HCT116 (cell line): ENCODE data around the gene PROK2. TPM values are rescaled to one million over a fixed set of nuclear protein-coding genes. Genes with fewer than 3 reads are reported as not detected.

Experiments used
- ATAC-seq: fragments of 200-7000 bp; cut with Tn5 transposase; 2 replicates; pipeline ENCODE4 v1.9.1; 2020; ENCODE audit warnings: mild to moderate bottlenecking, moderate library complexity
- BruUV-seq: library from RNA; stranded (reverse); fragments of 400-500 nt; replicated peaks from 2 replicates; lab custom pipeline; 2021; lab: Mats Ljungman, UMichigan
- CTCF ChIA-PET: fragments of 300-600 bp; sonication (Branson Sonifier 250); formaldehyde crosslinking; loops from one replicate; lab custom pipeline; 2021; ENCODE audit warnings: antibody characterized with exemption; lab: Charles Lee
- POLR2A ChIA-PET: fragments of 300-600, 350-600 bp; sonication (Branson Sonifier 250); formaldehyde crosslinking; loops from one replicate; lab custom pipeline; 2021; ENCODE audit warnings: antibody characterized with exemption; lab: Charles Lee
- RAD21 ChIA-PET, 2 experiments: fragments of 300-600 bp; sonication (Branson Sonifier 250); formaldehyde crosslinking; loops; one replicate each; lab custom pipeline; 2023; ENCODE audit warnings: low total read pairs in 2 of 2; ENCODE audit not compliant: uncharacterized antibody in 2 of 2, unreplicated experiment in 2 of 2, low non-redundant PET in 1 of 2; lab: Charles Lee
- DNase-seq: peaks from one replicate; pipeline ENCODE4 v3.0.0-alpha.2; 2010; ENCODE audit warnings: low read depth, low spot score
- H2AFZ ChIP-seq: fragments of 200-600 bp; shearing (Covaris generic), sonication (generic); 2 replicates; pipeline ENCODE4 v1.6.1; 2017; ENCODE audit warnings: low read depth, mixed run types, mixed read lengths, antibody characterized with exemption, low read length; ENCODE audit not compliant: poor library complexity, severe bottlenecking
- H3K27ac ChIP-seq: 2 replicates; pipeline ENCODE4 v1.5.1; 2012; ENCODE audit warnings: low read depth, low read length
- H3K27me3 ChIP-seq: fragments of 200-600 bp; sonication (generic); 2 replicates; pipeline ENCODE4 v1.6.1; 2016; ENCODE audit warnings: mixed run types, low read length, mixed read lengths; ENCODE audit not compliant: insufficient read depth
- H3K36me3 ChIP-seq, 2 experiments: fragments of 200-500 bp in 1 of 2; fragments of 200-600 bp in 1 of 2; sonication (Bioruptor generic) in 1 of 2; sonication (generic) in 1 of 2; 2 replicates each; pipeline versions ENCODE4 v1.5.1 to v1.6.1; 2014 to 2016; ENCODE audit warnings: low read length in 2 of 2, inconsistent platforms in 1 of 2, mixed read lengths in 1 of 2, mixed run types in 1 of 2; ENCODE audit not compliant: insufficient read depth in 2 of 2, control insufficient read depth in 1 of 2
- H3K4me1 ChIP-seq, 2 experiments: fragments of 200-600 bp in 1 of 2; sonication (generic) in 1 of 2; 2 replicates each; pipeline versions ENCODE4 v1.5.1 to v1.6.1; 2012 to 2017; ENCODE audit warnings: low read length in 2 of 2, inconsistent platforms in 1 of 2, mild to moderate bottlenecking in 1 of 2, mixed read lengths in 1 of 2, mixed run types in 1 of 2, moderate library complexity in 1 of 2; ENCODE audit not compliant: insufficient read depth in 2 of 2, control insufficient read depth in 1 of 2
- H3K4me2 ChIP-seq: fragments of 200-600 bp; sonication (generic); 2 replicates; pipeline ENCODE4 v1.6.1; 2017; ENCODE audit warnings: mixed run types, low read length, mixed read lengths
- H3K4me3 ChIP-seq, 2 experiments: fragments of 200-600 bp in 1 of 2; sonication (generic) in 1 of 2; replicated peaks in 1 of 2; 2 replicates each; pipeline ENCODE4 v1.5.1; 2011 to 2016; ENCODE audit warnings: low read length in 2 of 2, control low read depth in 1 of 2, low read depth in 1 of 2, mild to moderate bottlenecking in 1 of 2, mixed read lengths in 1 of 2, mixed run types in 1 of 2
- H3K79me2 ChIP-seq: fragments of 200-600 bp; sonication (generic); 2 replicates; pipeline ENCODE4 v1.6.1; 2017; ENCODE audit warnings: mild to moderate bottlenecking, mixed run types, low read length, moderate library complexity, mixed read lengths; ENCODE audit not compliant: insufficient read depth
- H3K9ac ChIP-seq: fragments of 200-600 bp; sonication (generic); 2 replicates; pipeline ENCODE4 v1.6.1; 2016; ENCODE audit warnings: low read length, mixed read lengths
- H3K9me2 ChIP-seq: fragments of 200-600 bp; sonication (generic), shearing (Covaris generic); 2 replicates; pipeline ENCODE4 v1.6.1; 2017; ENCODE audit warnings: mixed run types, mild to moderate bottlenecking, moderate library complexity; ENCODE audit not compliant: insufficient read depth
- H3K9me3 ChIP-seq, 2 experiments: fragments of 200-500 bp in 1 of 2; fragments of 200-600 bp in 1 of 2; sonication (Bioruptor generic) in 1 of 2; sonication (generic) in 1 of 2; 2 replicates each; pipeline ENCODE4 v1.6.1; 2014 to 2017; ENCODE audit warnings: low read length in 2 of 2, mixed read lengths in 2 of 2, inconsistent platforms in 1 of 2, low read depth in 1 of 2, mild to moderate bottlenecking in 1 of 2, mixed run types in 1 of 2, moderate library complexity in 1 of 2; ENCODE audit not compliant: control insufficient read depth in 1 of 2, insufficient read depth in 1 of 2
- H4K20me1 ChIP-seq: fragments of 200-600 bp; sonication (generic), shearing (Covaris generic); 2 replicates; pipeline ENCODE4 v1.6.1; 2017; ENCODE audit warnings: mixed run types, mild to moderate bottlenecking, moderate library complexity; ENCODE audit not compliant: insufficient read depth
- ELF1 ChIP-seq: IDR thresholded peaks from 2 replicates; pipeline ENCODE4 v1.6.1; 2012; ENCODE audit warnings: low read depth, borderline replicate concordance
- TCF7L2 ChIP-seq: IDR thresholded peaks from 2 replicates; pipeline ENCODE4 v1.7.0; 2011; ENCODE audit warnings: borderline replicate concordance, inconsistent platforms; ENCODE audit not compliant: insufficient read depth, insufficient read length; ENCODE audit errors: extremely low read depth
- ZFX ChIP-seq: fragments of 450-650 bp; IDR thresholded peaks from 2 replicates; pipeline ENCODE4 v1.6.1; 2017
- intact Hi-C: fragments of 100-400 bp; cut with micrococcal nuclease; formaldehyde crosslinking; loops from 2 replicates; pipeline ENCODE4 v1.10.0; 2022
- total RNA-seq: library from RNA; stranded (reverse); gene quantifications from one replicate; pipeline ENCODE4 v1.2.1, GENCODE V29; 2021; ENCODE audit not compliant: unreplicated experiment
- TF ChIP-seq, protein P1 (sequence below): IDR thresholded peaks from 2 replicates; pipeline ENCODE4 v1.6.1; 2012

Gene PROK2
- total RNA-seq, 1 experiment from 2014 or later, result not detected

DNA sequence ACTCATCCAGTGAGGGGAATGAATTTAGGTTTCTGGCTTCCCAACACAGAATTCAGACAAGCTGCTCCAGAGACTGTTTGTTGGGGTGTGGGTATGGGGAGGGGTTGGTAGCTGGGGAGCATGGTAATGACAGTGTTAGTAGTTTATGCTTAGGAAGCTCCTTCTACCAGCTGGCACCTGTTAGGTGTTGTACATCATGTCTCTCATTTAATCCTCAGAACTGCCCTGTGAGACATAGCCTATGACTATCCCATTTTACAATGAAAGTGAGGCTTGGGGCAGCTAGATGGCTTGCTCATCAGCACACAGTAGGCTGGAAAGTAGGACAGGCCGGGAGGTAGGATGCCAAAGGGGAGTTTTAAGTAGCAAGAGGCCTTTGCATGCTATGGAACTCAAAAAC is 62.3 kb downstream of the PROK2 start:
- H3K27me3 ChIP-seq, result peaks cover 19% of the 10 kb centered on the region
- CTCF ChIA-PET, result no interaction called here

More for the DNA sequence above, 62.3 kb downstream of the PROK2 start:
- DNase-seq (no peak), ATAC-seq (no peak)
- RAD21 ChIA-PET, result no interaction called here
- no peak overlapping the region for H3K4me2 ChIP-seq
- POLR2A ChIA-PET, result no interaction called here
- intact Hi-C loops, result no loop called here
- H3K27ac ChIP-seq, result no peak overlapping the region
- TF ChIP-seq ZFX (no peak), TCF7L2 (no peak), ELF1 (no peak)
- TF ChIP-seq, protein P1, sequence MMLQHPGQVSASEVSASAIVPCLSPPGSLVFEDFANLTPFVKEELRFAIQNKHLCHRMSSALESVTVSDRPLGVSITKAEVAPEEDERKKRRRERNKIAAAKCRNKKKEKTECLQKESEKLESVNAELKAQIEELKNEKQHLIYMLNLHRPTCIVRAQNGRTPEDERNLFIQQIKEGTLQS, result no peak
- no peak overlapping the region for H3K9ac ChIP-seq
- H3K9me3 ChIP-seq, result no peaks in the 10 kb centered on the region
- no peaks in the 10 kb centered on the region for H3K79me2 ChIP-seq
- no peak overlapping the region for H2AFZ ChIP-seq
- no TSS peak for BruUV-seq
- H3K9me2 ChIP-seq, result no peaks in the 10 kb centered on the region
- H4K20me1 ChIP-seq, result no peaks in the 10 kb centered on the region
- H3K4me1 ChIP-seq, result peaks cover 7 to 12% of the 10 kb centered on the region in 2 experiments; a peak in 3 of 4 replicates
- H3K36me3 ChIP-seq, result no peaks in the 10 kb centered on the region
- no peak overlapping the region for H3K4me3 ChIP-seq

Other genes with a start within 250 kb of the PROK2 start
- 11.4 TPM for gene FOXP1, start 201.4 kb downstream of the PROK2 start, total RNA-seq
- 6.0 TPM for gene EIF4E3, start 59.7 kb downstream of the PROK2 start, total RNA-seq
- gene GPR27, start 31.3 kb downstream of the PROK2 start, total RNA-seq, result not detected